AG09309 (cell line): Measurements from ENCODE around the gene C12orf75.

Experiments
- DNase-seq: peaks from one replicate; pipeline ENCODE4 v3.0.0-alpha.2; 2010; ENCODE audit warnings: low read depth
- H3K4me3 ChIP-seq: 2 replicates; pipeline ENCODE4 v1.5.1; 2011; ENCODE audit warnings: mild to moderate bottlenecking, low read depth, low read length, moderate library complexity; ENCODE audit not compliant: control insufficient read depth
- TF ChIP-seq, protein P1 (sequence below): IDR thresholded peaks from 2 replicates; pipeline ENCODE4 v1.5.1; 2011; ENCODE audit warnings: mild to moderate bottlenecking, low read depth, low read length, inconsistent platforms; ENCODE audit not compliant: insufficient read depth, control insufficient read depth; ENCODE audit errors: missing control alignments

The C12orf75 gene

DNA sequence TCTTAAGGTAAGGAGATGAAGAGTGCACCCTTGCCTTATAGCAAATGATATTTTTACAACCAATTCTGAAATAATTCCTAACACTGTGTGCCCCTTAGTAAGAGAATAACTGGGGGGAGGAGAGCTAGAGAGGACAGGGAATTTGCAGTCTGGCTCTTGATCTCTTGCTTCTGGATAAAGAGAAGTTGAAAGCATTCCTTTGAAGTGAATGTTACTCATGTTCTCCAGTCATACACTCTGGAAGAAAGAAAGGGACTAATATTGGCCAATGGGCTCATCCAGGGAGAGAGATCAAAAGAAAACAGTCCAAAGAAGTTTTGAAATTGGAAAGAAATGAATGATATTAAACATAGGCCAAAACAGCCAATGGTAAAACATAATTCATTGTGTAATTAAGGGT, 25.3 kb downstream of the C12orf75 start:
- TF ChIP-seq, protein P1, sequence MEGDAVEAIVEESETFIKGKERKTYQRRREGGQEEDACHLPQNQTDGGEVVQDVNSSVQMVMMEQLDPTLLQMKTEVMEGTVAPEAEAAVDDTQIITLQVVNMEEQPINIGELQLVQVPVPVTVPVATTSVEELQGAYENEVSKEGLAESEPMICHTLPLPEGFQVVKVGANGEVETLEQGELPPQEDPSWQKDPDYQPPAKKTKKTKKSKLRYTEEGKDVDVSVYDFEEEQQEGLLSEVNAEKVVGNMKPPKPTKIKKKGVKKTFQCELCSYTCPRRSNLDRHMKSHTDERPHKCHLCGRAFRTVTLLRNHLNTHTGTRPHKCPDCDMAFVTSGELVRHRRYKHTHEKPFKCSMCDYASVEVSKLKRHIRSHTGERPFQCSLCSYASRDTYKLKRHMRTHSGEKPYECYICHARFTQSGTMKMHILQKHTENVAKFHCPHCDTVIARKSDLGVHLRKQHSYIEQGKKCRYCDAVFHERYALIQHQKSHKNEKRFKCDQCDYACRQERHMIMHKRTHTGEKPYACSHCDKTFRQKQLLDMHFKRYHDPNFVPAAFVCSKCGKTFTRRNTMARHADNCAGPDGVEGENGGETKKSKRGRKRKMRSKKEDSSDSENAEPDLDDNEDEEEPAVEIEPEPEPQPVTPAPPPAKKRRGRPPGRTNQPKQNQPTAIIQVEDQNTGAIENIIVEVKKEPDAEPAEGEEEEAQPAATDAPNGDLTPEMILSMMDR, result no peak
- no peak overlapping the region for H3K4me3 ChIP-seq
- no peak for DNase-seq

DNA sequence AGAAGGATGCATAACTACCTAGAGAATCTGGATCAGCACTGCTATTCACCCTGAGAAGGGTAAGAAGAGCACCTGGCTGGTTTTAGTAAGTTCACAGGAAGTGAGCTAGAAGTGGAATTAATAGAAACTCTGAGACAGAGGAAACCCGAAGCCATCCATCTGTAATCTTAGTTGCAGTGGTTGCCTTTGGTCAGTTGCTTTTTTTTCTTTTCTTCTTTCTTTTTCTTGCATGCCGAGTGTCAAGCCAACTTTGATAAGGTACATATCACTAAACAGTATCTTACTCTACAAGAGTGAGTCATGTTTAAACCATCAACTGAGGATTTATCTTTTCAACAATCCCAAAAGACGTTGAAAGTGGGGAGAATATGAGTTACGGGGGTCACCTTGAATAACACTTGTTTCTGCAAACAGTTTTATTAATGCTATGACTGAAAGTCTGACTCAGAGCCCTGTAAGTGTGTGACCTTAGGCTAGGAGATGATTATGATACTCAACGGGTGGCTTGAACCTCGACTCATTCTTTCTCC, 26.7 kb downstream of the C12orf75 start:
- H3K4me3 ChIP-seq, result no peak overlapping the region
- TF ChIP-seq, protein P1, result no peak
- DNase-seq, result no peak

DNA sequence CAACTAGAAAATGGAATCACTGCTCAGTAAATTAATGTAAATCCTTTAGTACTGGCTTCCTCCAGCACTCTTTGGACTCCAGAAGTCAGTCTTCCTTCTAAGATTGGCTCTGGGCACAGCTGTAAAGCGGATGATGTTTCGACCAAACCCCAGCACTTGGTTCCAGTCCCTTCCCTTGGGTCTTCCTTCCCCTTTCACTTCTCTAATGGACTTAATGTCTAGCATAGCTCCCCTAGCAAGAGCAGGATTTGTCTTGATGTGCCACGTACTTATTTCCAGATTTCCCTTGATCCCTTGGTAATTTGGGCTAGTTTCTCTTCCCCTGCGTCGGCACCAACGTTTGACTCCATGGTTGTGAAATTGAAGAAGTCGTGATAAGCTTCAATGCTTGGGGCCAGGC, 28.3 kb downstream of the C12orf75 start:
- no peak overlapping the region for H3K4me3 ChIP-seq
- no peak for DNase-seq
- TF ChIP-seq, protein P1, result no peak

DNA sequence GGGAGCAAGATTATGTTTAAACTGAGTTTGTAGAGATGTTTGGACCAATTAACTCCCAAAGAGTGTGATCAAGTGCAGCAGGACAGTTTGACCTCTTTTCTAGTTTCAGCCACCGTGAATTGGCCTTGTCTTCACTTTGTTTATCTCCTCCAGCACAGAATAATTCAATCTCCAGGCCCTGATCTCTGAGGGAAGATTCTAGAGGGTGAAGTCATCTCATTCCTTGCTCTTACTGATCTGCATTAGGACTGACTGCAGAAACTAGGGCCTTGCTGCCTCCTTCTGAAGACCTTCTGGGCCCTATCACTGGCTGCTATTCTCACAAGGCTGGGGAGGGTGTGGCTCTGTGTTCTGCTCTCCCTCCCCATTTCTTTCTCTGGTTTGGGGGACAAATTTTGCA, 29.4 kb downstream of the C12orf75 start:
- TF ChIP-seq, protein P1, result no peak
- no peak for DNase-seq
- no peak overlapping the region for H3K4me3 ChIP-seq

DNA sequence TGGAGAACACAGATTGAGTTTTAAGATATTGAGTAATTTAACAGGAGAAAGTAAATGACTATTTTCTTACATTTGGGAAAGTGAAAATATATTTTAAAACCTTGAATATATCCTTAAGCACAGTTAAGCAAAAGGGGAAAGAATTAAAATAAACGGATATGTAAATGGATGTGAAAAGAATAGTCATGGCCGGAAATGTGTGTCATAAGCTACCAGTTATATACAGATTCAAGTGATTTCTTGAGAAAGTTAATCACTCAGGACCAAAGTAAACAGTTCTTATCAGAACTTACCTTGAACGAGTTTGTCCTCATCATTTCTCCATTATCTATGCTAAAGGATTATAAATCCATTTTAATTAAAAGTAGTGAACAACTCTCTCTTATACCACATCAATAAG, 33.4 kb downstream of the C12orf75 start:
- no peak for DNase-seq
- TF ChIP-seq, protein P1, result no peak

DNA sequence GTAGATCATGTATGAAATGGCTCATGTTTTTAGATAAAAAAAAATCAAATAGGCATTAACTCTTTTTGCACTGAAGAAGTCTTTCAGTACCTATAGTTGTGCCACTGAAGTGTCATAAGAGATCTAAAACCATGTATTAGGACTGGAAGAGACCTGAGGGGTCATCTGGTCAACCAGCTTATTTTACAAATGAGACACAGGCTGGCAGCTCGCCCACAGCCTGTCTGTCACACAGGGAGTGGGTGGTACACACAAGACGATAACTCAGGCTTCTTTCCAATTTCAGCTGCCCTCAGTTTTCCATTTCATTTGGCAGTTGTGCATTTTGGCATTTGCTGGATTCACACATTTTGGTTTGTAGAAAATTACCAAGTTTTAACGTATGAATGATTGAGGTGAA, 34.7 kb downstream of the C12orf75 start:
- TF ChIP-seq, protein P1, result no peak
- no peak for DNase-seq
- no peak overlapping the region for H3K4me3 ChIP-seq

More for the DNA sequence above, 33.4 kb downstream of the C12orf75 start:
- no peak overlapping the region for H3K4me3 ChIP-seq
